Measurements from ENCODE around the gene EEF1AKMT4. TPM values are rescaled to one million over a fixed set of nuclear protein-coding genes. Genes with fewer than 3 reads are reported as not detected.

Gene EEF1AKMT4
- total and polyA plus RNA-seq, 2 donors, result 2.9 to 5.0 TPM

DNA sequence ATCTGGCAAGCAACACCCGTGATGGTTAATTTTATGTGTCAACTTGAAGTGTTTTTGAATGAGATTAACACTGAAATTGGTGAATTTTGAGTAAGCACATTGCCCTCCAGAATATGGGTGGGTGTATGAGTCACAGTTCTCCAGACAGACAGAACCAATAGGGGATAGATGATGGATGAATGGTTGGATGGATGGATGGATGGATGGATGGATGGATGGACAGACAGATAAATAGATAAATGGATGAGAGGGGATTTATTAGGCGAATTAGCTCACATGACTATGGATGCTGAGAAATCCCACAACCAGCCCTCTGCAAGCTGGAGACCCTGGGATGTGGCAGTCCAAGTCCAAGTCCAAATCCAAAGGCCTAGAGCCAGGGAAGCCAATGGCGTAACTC lies 25.5 kb upstream of the EEF1AKMT4 start:
- WGBS, result 90% methylated on average over 3 of the region's 3 CpGs
- Histone ChIP-seq H3K4me3 (ENCODE audit: low read length in 2 of 2) (no peak overlapping the region), H3K9me3 (ENCODE audit: control insufficient read depth in 2 of 2, insufficient read depth in 1 of 2, low read length in 1 of 2) (no peaks in the 10 kb centered on the region), H3K27ac (ENCODE audit: low read depth in 1 of 2, low read length in 1 of 2) (no peak overlapping the region), H3K27me3 (ENCODE audit: control insufficient read depth in 2 of 2, insufficient read depth in 1 of 2, low read length in 1 of 2) (peaks cover 19 to 40% of the 10 kb centered on the region in 2 donors), H3K36me3 (ENCODE audit: control insufficient read depth in 2 of 2, insufficient read depth in 2 of 2, low read length in 1 of 2) (no peaks in the 10 kb centered on the region), H3K4me1 (ENCODE audit: control insufficient read depth in 2 of 2, insufficient read depth in 2 of 2, low read length in 2 of 2) (no peaks in the 10 kb centered on the region)
- DNase-seq (ENCODE audit: low read depth in 6 of 9, low spot score in 9 of 9), result no peak

DNA sequence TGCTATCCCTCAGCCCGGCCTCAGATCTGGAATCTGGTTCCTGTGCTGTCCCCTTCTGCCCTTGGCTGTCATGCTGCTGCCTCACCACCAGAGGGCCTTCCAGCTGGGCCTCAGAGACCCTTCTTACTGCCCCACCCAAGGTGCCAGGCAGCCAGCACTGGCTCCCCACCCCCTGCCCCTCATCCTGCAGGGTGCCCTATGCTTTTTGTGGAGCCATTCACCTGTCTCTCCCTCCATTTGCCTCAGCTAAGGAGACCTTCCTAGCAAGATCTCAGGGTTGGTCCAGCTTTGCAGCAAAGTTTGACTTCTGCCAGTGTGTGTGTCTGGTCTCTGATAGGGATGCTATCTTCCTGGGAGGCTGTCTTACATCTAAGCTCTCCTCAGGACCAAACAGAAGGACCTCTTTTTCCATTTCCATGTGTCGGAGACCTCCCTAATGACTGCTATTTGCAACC lies 22.0 kb upstream of the EEF1AKMT4 start:
- WGBS, result 52% methylated on average over 2 of the region's 2 CpGs
- Histone ChIP-seq H3K4me1 (ENCODE audit: control insufficient read depth in 2 of 2, insufficient read depth in 2 of 2, low read length in 2 of 2) (peaks cover 4 to 7% of the 10 kb centered on the region in 2 donors), H3K9me3 (ENCODE audit: control insufficient read depth in 2 of 2, insufficient read depth in 1 of 2, low read length in 1 of 2) (peaks cover 0 to 4% of the 10 kb centered on the region in 2 donors), H3K27ac (ENCODE audit: low read depth in 1 of 2, low read length in 1 of 2) (no peak overlapping the region), H3K27me3 (ENCODE audit: control insufficient read depth in 2 of 2, insufficient read depth in 1 of 2, low read length in 1 of 2) (peaks cover 52 to 73% of the 10 kb centered on the region in 2 donors), H3K36me3 (ENCODE audit: control insufficient read depth in 2 of 2, insufficient read depth in 2 of 2, low read length in 1 of 2) (no peaks in the 10 kb centered on the region), H3K4me3 (ENCODE audit: low read length in 2 of 2) (no peak overlapping the region)
- DNase-seq (ENCODE audit: low read depth in 6 of 9, low spot score in 9 of 9), result peak in 4 of 9 donors; percentile 15 to 49 (median 34)

DNA sequence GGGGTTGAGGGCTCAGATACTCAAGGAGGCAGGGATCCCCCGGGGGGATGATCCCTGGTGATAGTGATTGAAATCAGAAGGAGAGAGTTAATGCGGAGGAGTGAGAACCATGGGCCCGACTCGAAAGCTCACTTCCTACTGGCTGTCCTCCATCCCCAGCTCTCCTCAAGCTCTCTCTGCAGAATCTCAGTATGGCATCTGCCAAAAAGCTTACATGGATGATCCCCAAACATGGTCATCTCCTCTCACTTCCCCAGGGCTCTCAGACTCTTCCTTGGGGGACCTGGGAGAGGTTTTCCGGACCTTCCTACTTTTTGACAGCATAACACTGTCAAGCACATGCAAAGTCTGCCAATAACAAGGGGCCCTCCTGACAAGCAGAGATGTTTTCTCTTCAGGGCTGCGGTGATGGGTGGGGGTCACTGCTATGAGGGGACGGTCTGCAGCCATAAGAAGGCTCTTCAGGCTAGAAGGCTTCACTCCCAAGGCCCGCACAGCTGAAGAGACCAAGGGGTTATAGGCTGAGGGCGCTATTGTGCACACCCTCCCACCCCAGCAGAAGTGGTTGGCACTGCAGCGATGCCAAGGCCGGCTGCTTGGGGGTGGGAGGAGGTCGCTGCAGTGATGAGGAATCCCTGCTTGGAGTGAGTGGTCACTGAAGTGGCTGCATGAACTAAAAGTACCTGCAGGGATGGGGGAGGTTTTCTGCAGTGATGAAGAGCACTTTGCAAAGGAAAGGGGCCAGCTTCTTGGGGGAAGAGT lies 20.9 kb upstream of the EEF1AKMT4 start:
- Histone ChIP-seq H3K9me3 (ENCODE audit: control insufficient read depth in 2 of 2, insufficient read depth in 1 of 2, low read length in 1 of 2) (peaks cover 0 to 4% of the 10 kb centered on the region in 2 donors), H3K4me1 (ENCODE audit: control insufficient read depth in 2 of 2, insufficient read depth in 2 of 2, low read length in 2 of 2) (peaks cover 4 to 7% of the 10 kb centered on the region in 2 donors), H3K4me3 (ENCODE audit: low read length in 2 of 2) (no peak overlapping the region), H3K27me3 (ENCODE audit: control insufficient read depth in 2 of 2, insufficient read depth in 1 of 2, low read length in 1 of 2) (peaks cover 61 to 82% of the 10 kb centered on the region in 2 donors), H3K36me3 (ENCODE audit: control insufficient read depth in 2 of 2, insufficient read depth in 2 of 2, low read length in 1 of 2) (no peaks in the 10 kb centered on the region), H3K27ac (ENCODE audit: low read depth in 1 of 2, low read length in 1 of 2) (no peak overlapping the region)
- 44% methylated on average over 12 of the region's 12 CpGs for WGBS
- DNase-seq (ENCODE audit: low read depth in 6 of 9, low spot score in 9 of 9), result no peak

DNA sequence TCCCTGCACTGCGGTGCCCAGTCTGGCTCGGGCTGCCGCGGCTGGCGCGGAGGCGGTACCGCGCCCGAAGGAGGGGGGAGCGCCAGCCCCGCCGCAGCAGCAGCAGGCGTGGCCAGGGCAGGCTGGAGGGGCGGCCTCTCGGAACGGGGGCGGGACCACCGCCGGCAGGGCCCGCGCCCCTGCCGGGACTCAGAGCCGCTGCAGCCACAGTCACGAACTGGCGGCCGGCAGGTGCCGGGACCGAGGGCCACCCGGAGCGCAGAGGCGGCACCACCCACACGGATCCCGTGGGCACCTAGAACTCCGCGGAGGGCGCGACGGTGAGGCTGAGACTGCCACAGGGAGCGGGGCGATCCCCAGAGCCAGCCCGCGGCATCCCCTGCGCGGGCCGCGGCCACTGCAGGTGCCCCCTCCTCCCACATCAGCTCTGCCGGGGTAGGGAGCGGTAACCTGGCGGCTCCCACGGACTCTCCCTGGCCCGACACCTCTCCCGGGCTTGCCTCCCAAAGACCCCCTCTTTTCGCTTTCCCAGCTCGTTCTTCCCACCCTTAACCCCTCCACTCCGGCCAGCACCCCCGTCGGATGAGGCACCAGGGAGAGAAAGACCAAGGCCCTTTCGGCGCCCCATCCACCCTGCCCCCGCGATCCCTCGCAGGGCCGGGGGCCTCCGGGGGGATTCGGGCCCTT lies 19.9 kb upstream of the EEF1AKMT4 start, which contains the start of gene VWA5B2:
TSS of gene VWA5B2 (plus strand) at position 192 of the 687 bp plus-strand sequence. CDS start 944 bp downstream, outside the sequence.
- no peaks in the 10 kb centered on the region for H3K36me3 ChIP-seq (ENCODE audit: control insufficient read depth in 2 of 2, insufficient read depth in 2 of 2, low read length in 1 of 2)
- H3K27me3 ChIP-seq (ENCODE audit: control insufficient read depth in 2 of 2, insufficient read depth in 1 of 2, low read length in 1 of 2), result peaks cover 61 to 87% of the 10 kb centered on the region in 2 donors
- DNase-seq (ENCODE audit: low read depth in 6 of 9, low spot score in 9 of 9), result peak in 6 of 9 donors; percentile 26 to 67 (median 44)
- H3K27ac ChIP-seq (ENCODE audit: low read depth in 1 of 2, low read length in 1 of 2), result no peak within 1 kb of the TSS
- WGBS, result 1% methylated on average over 66 of the region's 66 CpGs
- H3K4me3 ChIP-seq (ENCODE audit: low read length in 2 of 2), result peak within 1 kb of the TSS; percentile 16 to 44
- peaks cover 0 to 4% of the 10 kb centered on the region in 2 donors for H3K9me3 ChIP-seq (ENCODE audit: control insufficient read depth in 2 of 2, insufficient read depth in 1 of 2, low read length in 1 of 2)
- peaks cover 4 to 7% of the 10 kb centered on the region in 2 donors for H3K4me1 ChIP-seq (ENCODE audit: control insufficient read depth in 2 of 2, insufficient read depth in 2 of 2, low read length in 2 of 2)

DNA sequence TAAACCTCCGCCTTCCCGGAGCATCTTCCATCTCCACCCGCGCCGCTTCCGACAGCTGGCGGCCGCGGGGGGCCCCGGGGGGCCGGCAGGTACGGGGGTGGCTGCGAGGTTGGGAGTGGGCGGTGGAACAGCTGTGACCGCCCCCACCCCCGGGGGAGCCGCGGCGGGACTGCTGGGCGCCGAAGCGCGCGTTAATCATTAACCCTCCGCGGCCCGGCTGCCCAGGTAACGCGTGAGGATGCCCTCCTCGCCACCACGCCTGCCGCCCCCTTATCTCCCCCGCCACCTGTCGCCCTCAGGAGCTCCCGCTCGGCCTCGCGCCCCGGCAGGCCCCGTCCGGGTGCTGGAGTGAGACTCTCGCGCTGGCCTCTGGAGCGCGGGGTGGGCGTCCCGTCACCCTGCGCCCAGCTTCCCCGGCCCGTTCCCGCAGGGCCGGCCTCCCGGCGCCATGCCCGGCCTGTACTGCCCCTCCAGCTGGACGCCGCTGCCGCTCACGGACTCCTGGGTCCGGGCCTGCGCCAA lies 19.3 kb upstream of the EEF1AKMT4 start:
- H3K27ac ChIP-seq (ENCODE audit: low read depth in 1 of 2, low read length in 1 of 2), result no peak overlapping the region

DNA sequence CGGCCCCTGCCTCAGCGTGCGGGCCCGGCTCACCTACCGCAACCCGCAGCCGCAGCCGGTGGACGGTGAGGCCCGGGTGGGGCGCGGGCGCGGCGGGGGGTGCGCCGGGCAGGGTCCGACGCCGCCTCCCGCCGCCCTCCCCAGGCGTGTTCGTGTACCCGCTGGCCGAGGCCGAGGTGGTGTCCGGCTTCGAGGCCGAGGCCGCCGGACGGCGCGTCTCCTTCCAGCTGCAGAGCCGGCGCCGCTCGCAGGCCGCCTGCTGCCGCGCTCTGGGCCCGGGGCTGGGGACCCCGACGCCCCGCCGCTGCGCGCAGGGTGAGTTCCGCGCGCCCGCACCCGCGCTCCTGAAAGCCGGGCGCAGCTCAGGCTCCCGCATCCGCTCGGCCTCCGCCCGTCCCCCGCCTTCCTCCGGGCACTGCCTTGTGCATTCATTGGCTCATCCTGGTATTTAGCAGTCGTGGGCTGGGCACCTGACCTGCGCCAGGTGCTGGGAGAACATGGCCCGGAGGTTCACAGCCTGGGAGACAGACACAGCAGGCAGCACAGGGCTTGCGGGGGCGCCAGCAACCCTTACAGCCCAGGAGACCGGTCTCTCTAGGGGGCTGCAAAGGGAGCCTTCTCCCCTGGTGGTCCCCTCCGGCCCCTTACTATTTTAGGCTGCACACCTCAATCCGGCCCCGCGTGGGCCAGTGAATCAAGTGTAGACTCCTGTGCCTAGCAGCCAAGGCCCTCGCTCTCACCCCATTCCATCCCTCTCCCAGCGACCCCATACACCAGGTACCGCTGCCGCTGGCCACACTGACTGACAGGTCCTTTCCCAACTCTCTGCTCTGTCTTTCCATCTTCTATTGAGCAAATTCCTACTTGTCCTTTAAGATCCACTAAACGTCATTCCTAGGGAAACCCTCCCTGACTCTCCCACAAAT lies 18.6 kb upstream of the EEF1AKMT4 start:
- H3K4me1 ChIP-seq (ENCODE audit: control insufficient read depth in 2 of 2, insufficient read depth in 2 of 2, low read length in 2 of 2), result peaks cover 4 to 7% of the 10 kb centered on the region in 2 donors
- H3K36me3 ChIP-seq (ENCODE audit: control insufficient read depth in 2 of 2, insufficient read depth in 2 of 2, low read length in 1 of 2), result no peaks in the 10 kb centered on the region
- peak overlapping the region in 1 of 2 donors; percentile 44 for H3K4me3 ChIP-seq (ENCODE audit: low read length in 2 of 2)
- H3K27me3 ChIP-seq (ENCODE audit: control insufficient read depth in 2 of 2, insufficient read depth in 1 of 2, low read length in 1 of 2), result peaks cover 61 to 88% of the 10 kb centered on the region in 2 donors
- WGBS, result 8% methylated on average over 79 of the region's 79 CpGs
- no peak for DNase-seq (ENCODE audit: low read depth in 6 of 9, low spot score in 9 of 9)
- peaks cover 0 to 4% of the 10 kb centered on the region in 2 donors for H3K9me3 ChIP-seq (ENCODE audit: control insufficient read depth in 2 of 2, insufficient read depth in 1 of 2, low read length in 1 of 2)
- no peak overlapping the region for H3K27ac ChIP-seq (ENCODE audit: low read depth in 1 of 2, low read length in 1 of 2)

More for the DNA sequence above, 19.3 kb upstream of the EEF1AKMT4 start:
- H3K4me1 ChIP-seq (ENCODE audit: control insufficient read depth in 2 of 2, insufficient read depth in 2 of 2, low read length in 2 of 2), result peaks cover 4 to 7% of the 10 kb centered on the region in 2 donors
- H3K27me3 ChIP-seq (ENCODE audit: control insufficient read depth in 2 of 2, insufficient read depth in 1 of 2, low read length in 1 of 2), result peaks cover 61 to 90% of the 10 kb centered on the region in 2 donors
- peaks cover 0 to 4% of the 10 kb centered on the region in 2 donors for H3K9me3 ChIP-seq (ENCODE audit: control insufficient read depth in 2 of 2, insufficient read depth in 1 of 2, low read length in 1 of 2)
- H3K4me3 ChIP-seq (ENCODE audit: low read length in 2 of 2), result peak overlapping the region; percentile 16 to 44
- no peaks in the 10 kb centered on the region for H3K36me3 ChIP-seq (ENCODE audit: control insufficient read depth in 2 of 2, insufficient read depth in 2 of 2, low read length in 1 of 2)
- WGBS, result 1% methylated on average over 61 of the region's 61 CpGs
- DNase-seq (ENCODE audit: low read depth in 6 of 9, low spot score in 9 of 9), result no peak

DNA sequence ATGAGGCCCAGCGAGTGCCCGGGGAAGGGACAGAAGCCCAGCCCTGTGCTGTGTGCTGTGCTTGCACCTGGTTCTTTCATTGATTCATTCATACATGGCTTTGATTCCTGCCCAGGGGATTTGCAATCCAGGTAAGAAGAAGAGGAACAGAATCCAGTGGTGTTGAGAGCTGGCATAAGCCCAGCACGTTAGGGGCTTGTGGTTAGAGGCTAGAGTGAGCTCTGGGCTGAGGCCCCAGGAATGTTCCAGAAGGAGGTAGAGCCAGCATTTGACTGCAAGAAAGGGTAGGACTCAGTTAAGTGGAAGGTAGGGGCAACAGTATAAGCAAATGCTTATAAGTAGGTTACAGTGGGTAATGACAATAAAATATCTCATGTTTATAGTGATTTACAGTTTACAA lies 17.8 kb upstream of the EEF1AKMT4 start:
- no peak for DNase-seq (ENCODE audit: low read depth in 6 of 9, low spot score in 9 of 9)
- H3K4me1 ChIP-seq (ENCODE audit: control insufficient read depth in 2 of 2, insufficient read depth in 2 of 2, low read length in 2 of 2), result peaks cover 4 to 7% of the 10 kb centered on the region in 2 donors
- no peaks in the 10 kb centered on the region for H3K36me3 ChIP-seq (ENCODE audit: control insufficient read depth in 2 of 2, insufficient read depth in 2 of 2, low read length in 1 of 2)
- no peak overlapping the region for H3K4me3 ChIP-seq (ENCODE audit: low read length in 2 of 2)
- H3K9me3 ChIP-seq (ENCODE audit: control insufficient read depth in 2 of 2, insufficient read depth in 1 of 2, low read length in 1 of 2), result peaks cover 0 to 4% of the 10 kb centered on the region in 2 donors
- H3K27me3 ChIP-seq (ENCODE audit: control insufficient read depth in 2 of 2, insufficient read depth in 1 of 2, low read length in 1 of 2), result peaks cover 60 to 88% of the 10 kb centered on the region in 2 donors
- WGBS, result 57% methylated on average over 3 of the region's 3 CpGs
- no peak overlapping the region for H3K27ac ChIP-seq (ENCODE audit: low read depth in 1 of 2, low read length in 1 of 2)

DNA sequence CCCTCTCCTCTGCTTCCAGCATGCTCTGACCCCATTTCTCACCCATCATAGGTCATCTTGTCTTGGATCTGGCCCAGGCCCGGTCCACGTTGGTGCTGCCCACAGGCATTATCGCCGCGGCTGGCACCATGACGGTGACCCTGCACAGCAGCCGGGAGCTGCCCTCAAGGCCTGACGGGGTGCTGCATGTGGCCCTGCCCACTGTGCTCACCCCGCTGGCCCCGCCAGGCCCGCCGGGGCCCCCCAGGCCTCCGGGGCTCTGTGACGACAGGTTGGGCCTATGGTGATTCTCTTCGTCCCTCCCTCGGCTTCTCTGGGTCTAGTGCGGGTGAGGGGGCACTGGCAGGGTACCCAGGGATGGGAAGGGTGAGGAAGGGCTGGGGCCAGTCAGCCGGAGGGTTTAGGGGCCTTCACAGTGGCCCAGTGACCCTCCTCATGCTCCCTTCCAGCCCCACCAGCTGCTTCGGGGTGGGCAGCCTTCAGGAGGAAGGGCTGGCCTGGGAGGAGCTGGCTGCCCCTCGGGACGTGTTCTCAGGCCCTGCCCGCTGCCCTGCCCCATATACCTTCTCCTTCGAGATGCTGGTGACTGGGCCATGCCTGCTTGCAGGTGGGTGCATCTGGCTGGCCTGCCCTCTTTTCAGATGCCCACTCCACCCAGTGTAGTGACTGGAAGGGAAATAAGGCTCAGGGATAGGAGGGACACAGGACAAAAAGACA lies 16.2 kb upstream of the EEF1AKMT4 start:
- WGBS, result 94% methylated on average over 23 of the region's 23 CpGs
- Histone ChIP-seq H3K4me1 (ENCODE audit: control insufficient read depth in 2 of 2, insufficient read depth in 2 of 2, low read length in 2 of 2) (peaks cover 4 to 7% of the 10 kb centered on the region in 2 donors), H3K27me3 (ENCODE audit: control insufficient read depth in 2 of 2, insufficient read depth in 1 of 2, low read length in 1 of 2) (peaks cover 48 to 73% of the 10 kb centered on the region in 2 donors), H3K27ac (ENCODE audit: low read depth in 1 of 2, low read length in 1 of 2) (no peak overlapping the region), H3K4me3 (ENCODE audit: low read length in 2 of 2) (no peak overlapping the region), H3K9me3 (ENCODE audit: control insufficient read depth in 2 of 2, insufficient read depth in 1 of 2, low read length in 1 of 2) (peaks cover 0 to 4% of the 10 kb centered on the region in 2 donors), H3K36me3 (ENCODE audit: control insufficient read depth in 2 of 2, insufficient read depth in 2 of 2, low read length in 1 of 2) (no peaks in the 10 kb centered on the region)
- DNase-seq (ENCODE audit: low read depth in 6 of 9, low spot score in 9 of 9), result no peak
